CD4-positive, alpha-beta T cell treated with Interleukin-17A for 4 hours (primary cell): ENCODE results near the gene ENTREP1.
"Not testable (repeated sequence)": the region's sequence is repeated elsewhere in the genome, so short reads cannot be mapped to it uniquely, and the experiment has no call there.

ENCODE experiments used
- DNase-seq: peaks from one replicate; pipeline ENCODE4 v3.0.0-alpha.2; 2020; ENCODE audit warnings: mixed read lengths

Gene ENTREP1

GRCh38 chr9:69376651-69377050, 51.6 kb downstream of the ENTREP1 start:
- DNase-seq, result no peak

DNA sequence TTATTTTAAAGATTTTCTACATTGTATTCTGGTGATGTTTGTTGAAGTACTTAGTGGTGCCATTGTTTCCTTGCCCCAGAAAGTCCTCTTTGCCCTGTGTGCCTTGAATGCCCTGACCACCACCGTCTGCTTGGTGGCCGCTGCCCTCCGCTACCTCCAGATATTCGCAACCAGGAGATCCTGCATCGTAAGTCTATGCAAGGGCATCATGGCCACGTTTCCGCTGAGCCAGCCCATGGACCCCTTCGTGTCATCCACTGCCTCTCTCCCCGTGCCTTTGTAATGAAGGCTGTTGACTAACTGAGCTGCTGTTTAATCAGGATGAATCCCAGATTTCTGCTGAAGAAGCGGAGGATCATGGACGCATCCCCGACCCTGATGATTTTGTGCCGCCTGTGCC, 52.3 kb downstream of the ENTREP1 start:
- DNase-seq, result no peak

GRCh38 chr9:69377981-69378380, 53.0 kb downstream of the ENTREP1 start:
- no peak for DNase-seq

DNA sequence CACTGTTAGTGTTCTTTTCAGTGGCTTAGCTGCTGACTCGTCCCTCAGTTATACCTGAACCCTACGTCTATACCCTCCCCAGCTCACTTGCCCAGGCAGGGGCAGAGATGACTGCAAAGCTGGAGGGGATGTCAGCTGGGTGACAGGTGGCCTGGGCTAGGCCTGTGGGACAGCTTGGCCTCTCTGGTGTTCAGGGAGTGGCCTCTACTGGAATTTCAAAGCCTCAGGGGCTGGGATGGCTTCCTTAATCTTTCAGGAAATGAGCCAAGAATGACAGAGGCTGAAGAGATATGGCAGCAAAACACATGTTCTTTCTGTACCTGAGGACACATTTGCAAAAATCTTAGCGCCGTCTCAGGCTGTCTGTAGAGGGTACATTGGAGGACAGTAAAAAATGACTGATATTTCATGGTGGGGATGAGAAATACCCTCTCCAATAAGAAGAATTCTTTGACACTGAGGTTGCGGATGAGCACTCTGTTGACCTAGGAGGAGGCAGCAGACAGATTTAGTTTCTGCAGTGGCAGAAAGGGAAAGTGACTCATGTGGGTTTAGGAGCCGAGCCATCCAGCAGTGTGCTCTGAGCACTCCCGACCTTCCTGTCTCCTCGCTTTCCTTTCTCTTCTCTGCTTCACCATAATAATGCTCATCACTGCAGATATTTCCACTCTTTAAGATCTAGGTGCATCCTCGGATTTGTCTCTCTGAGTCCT, 54.4 kb downstream of the ENTREP1 start:
- DNase-seq, result no peak

- no peak for DNase-seq
These were observed 55.3 kb downstream of the ENTREP1 start for GRCh38 chr9:69380301-69380700.

- DNase-seq, result no peak
These were observed 55.8 kb downstream of the ENTREP1 start for GRCh38 chr9:69380811-69381210.

DNA sequence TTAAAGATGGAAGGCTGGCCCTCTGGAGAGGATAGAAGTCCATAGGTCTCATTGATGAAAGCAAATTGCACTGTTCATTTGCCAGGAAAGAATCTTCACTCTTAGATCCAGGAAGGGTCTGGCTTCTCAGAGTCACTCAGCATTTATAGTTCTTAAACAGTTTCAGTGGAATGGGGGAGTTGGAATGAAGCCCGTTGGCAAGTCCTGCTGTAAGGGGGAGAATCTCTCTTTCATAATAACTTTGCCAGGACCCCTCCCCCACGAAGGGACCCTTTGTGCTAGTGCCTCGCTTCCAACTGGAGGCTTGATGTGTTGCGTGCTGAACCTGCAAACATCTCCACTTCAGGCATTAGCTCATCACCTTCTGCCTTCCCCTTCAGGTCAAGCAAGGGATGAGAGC, 57.1 kb downstream of the ENTREP1 start:
- DNase-seq, result no peak

- no peak for DNase-seq
These were observed 60.6 kb downstream of the ENTREP1 start for GRCh38 chr9:69385581-69386033.

GRCh38 chr9:69386651-69387050, 61.6 kb downstream of the ENTREP1 start:
- DNase-seq, result no peak

GRCh38 chr9:69388596-69388995, 63.6 kb downstream of the ENTREP1 start:
- DNase-seq, result no peak

- no peak for DNase-seq
These were observed 64.5 kb downstream of the ENTREP1 start for GRCh38 chr9:69389437-69389995.

DNA sequence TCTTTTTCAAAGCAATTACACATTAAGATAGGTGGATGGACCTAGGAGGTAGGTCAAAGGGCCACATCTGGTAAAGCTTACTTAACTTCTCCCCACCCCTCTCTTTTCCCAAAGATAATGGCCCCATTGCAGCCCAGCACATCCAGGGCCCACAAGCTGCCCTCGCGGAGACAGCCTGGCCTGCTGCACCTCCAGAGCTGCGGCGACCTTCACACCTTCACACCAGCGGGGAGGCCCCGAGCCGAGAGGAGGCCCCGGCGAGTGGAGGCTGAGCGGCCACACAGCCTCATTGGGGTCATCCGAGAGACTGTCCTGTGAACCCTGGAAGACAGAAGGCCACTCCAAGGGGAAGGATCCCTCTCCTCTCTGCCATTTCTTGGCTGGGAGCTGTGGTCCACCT, 66.5 kb downstream of the ENTREP1 start:
- no peak for DNase-seq

DNA sequence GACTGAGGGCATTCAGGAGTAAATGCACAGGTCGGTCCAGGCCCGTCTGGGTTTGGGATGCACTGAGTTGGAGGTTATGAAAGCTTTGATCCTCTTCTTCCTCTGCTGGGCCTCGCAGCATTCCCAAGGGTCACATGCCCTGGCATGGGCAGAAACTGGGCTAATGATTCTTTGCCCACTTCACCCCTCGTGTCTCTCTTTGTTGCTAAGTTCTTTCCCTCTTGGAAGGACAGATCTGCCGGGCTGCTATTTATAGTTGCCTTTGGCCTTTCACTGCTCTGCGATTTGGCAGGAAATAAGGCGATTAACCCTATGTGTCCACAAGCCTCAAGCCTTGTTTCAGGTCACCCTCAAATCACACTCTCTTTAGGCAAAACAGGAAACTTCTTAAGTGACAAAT, 66.9 kb downstream of the ENTREP1 start:
- no peak for DNase-seq

DNA sequence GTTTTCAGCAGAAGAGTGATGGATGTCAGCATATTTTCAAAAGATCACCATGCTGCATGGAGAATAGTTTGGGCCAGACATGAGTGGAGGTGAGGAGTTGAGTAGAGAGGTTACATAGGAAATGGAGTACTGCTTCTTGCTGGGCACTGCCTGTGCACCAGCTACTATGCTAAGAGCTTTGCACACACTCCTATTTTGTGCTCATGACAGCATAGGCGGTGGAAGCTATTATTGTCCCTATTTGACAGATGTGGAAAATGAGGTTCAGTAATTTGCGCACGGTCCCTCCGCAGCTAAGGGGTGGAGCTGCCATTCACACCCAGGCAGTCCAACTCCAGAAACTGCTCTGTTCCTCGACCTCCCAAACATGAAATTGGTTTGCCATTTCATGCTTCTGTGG, 67.8 kb downstream of the ENTREP1 start:
- DNase-seq, result no peak

- no peak for DNase-seq
These were observed 68.4 kb downstream of the ENTREP1 start for GRCh38 chr9:69393425-69393824.

- no peak for DNase-seq
These were observed 70.7 kb downstream of the ENTREP1 start for GRCh38 chr9:69395718-69396117.

DNA sequence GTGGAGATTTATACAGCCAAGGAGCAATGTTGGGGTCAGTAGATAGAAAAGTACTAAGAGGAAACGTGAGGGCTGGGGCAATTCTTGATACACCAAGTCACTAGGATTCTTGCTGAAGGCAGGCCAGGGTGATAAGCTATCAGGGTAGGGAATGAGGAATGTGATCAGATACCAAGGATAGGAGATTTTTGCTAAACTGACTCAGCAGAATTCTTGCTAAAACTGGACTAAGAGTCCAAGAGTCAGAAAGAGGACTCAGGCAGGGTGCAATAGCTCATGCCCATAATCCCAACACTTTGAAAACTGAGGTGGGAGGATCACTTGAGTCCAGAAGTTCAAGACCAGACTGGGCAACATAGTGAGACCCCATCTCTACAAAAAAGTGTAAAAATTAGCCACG, 71.7 kb downstream of the ENTREP1 start:
- DNase-seq, result no peak

GRCh38 chr9:69397384-69398214, 72.6 kb downstream of the ENTREP1 start:
- DNase-seq, result no peak

DNA sequence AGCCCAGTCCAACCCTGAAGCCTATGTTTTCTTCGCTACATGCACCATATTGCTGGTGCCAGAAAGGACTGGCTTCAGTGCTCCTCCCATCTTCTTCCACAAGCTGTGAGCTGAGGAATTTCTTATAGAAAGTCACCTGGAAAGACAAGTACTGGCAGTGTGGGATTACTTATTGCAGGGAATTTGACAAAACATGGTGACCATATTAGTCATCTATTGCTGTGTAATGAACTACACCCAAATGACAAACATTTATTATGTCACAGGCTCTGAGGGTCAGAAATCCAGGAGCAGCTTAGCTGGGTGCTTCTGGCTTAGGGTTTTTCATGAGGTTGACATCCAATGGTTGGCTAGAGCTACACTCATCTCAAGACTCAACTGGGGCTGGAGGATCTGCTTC, 75.5 kb downstream of the ENTREP1 start:
- DNase-seq, result no peak

GRCh38 chr9:69409936-69410335, 84.9 kb downstream of the ENTREP1 start:
- not testable (repeated sequence) for DNase-seq

DNA sequence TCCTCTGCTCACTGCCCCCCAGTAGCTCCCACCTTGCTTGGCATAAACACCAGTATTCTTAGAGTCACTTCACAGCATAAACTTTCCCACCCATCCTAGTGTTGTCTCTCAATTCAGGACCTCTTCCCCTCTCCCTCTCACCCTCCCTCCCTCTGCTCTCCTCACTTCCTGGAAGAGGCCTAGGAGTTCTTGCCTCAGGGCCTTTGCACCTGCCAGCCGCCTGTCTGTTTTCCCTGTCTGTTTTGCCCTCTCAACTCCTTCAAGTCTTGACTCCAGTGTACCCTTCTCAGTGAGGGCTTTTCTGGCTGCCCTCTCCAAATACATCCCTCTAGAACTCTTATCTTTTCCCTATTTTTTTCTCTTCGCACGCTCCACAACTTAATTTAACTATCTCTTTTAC, 86.2 kb downstream of the ENTREP1 start:
- no peak for DNase-seq

DNA sequence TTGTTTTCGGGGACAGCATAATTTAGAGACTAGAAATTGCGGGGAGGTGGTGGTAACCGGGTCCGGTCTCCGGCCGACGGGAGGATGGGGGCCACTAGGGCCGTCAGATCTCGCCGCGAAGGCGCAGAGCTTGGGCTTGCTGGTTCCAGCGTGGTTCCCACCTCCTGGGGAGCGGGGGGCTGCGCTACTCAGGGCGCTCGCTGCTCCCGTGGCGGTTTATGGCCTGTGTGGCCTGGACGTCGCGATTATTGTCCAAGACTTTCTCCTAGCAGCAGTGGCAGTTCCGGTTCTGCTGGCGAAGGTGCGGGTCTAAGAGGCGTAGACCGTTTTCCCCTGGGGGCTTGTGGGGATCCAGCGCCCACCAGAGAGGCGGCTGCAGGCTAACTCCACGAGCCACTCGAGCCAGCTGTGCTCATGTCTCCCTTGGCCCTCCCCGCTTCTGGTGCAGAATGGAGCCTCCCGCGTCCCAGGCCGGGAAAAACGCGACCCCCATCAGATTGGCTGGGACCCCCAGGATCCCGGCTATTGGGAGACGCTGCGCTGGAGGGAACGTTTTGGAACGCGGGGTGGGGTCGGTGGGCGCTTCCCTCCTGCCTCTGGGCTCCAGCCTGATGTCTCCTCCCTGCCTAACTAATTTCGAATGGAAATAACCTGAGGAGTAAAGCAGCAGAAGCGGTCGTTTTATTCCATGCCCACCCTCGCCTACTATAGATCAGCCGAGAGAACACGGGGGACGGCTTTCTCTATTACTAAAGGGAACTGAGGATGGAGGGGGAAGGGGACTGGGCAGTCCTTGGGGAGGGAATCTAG, 87.1 kb downstream of the ENTREP1 start:
- no peak for DNase-seq

DNA sequence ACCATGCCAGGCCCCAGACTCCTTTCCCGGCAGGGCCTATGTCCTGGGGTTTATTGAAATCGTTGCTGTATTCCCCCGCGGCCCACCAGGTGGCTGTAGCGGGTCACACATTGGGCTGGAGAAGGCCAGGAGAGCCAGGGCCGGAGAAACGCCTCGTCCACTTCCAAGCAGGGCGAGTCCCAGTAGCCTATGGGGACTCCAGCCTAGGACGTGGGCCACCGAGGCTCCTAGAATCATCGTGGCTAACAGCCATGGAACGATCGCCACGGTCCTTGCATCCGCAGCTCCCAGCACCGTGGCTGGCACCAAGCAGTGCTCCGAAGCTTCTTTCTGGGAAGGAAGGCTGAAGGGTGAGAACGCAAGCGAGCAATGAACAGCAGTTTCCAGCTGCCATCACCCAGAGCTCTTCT, 87.7 kb downstream of the ENTREP1 start:
- no peak for DNase-seq
